Amygdala (tissue), 56 donors: Measurements from ENCODE around the gene EVL.
A peak's percentile ranks its signal among the peaks of the same experiment; 100 is the strongest.

Experiments used
- DNase-seq, 56 donors: peaks; one replicate each; lab custom pipeline; 2025; lab: John Stamatoyannopoulos, UW

The EVL gene

DNA sequence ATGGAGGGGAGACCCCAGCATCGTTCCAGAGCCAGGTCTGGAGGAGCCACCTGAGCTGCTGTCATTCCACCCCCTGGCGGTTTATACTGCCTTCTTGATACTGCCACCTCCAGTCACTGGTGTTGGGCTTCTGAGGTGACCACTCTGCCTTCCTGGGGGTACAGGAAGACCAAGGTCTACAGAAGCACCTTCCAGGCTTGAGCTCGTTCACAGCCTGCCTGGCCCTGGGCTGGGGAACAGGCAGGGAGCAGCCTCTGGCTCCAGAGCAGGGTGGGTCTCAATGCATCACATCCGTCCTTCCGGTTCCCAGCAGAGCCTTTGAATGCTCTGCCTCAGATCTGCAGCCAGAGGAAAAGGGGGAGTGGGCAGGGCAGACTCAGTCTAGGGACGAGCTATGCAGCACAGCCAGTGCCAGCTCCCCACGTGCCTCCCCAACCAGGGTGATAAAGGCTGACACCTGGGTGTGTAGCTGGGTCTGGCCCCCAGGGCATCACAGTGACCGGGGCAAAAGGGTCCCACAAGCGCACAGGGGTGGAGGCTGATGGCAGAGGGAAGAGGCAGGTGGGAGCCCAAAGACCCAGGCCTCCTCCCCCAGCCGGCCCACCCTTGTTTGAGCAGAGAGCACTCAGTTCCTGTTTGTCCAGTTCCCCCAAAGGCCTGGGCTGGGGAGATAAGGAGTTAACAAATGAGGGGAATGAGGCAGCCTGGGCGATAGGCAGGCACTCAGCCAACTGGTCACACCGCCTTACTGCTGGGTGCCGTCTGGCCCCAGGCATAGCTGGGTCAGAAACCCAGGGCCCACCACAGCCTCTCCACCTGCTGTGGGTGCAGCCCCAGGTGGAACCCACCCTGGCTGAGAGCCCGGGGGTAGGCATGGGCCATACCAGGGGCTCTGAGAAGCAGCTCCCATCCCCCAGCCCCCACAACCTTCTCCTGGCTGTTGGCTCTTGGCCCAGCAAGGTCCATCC is 77.1 kb downstream of the EVL start:
- no peak for DNase-seq

DNA sequence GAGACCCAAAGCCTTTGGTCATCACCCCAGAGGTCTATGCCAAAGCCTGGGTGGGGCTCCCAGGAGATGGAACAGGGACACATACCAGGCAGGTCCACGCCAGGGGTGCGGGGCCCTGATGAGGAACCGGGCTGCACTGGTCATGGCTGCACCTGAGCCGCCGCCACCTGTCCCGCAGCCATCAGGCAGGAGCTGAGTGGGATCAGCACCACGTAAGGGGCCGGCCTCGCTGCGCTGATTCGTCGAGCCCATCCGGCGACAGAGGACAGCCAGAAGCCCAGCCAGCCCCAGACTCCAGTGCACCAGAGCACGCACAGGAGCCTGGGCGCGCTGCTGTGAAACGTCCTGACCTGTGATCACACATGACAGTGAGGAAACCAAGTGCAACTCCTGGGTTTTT is 78.3 kb downstream of the EVL start:
- DNase-seq, result no peak

DNA sequence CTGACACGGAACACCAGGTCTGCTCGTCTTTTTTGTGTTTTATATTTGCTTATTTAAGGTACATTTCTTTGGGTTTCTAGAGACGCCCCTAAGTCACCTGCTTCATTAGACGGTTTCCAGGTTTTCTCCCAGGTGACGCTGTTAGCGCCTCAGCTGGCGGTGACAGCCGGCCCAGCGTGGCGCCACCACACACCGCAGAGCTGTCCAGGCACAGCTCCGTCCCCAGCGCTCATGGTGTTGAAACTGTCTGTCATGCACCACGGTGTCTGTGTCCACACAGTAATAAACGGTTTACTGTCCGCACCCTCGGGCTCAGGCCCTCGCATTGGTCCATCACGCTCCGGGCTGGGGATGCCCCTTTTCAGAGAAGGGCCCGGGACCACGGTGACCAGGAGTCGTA is 78.7 kb downstream of the EVL start:
- DNase-seq, result no peak

DNA sequence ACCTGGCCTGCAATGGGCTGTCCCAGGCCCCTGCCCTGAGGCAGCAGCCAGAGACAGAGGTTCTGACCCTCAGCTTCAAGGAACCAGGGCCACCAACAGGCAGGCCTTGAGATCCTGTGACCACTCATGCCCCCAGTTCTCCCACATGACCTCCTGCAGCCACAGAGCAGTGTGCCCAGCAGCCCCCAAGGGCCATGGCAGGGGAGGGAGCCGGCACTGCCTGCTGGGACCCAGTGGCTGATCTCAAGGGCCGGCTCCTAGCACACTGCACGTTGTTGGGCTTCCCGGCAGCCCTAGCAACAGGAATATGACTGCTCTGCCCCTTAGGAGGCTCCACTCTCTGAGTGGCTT is 79.4 kb downstream of the EVL start:
- DNase-seq, result no peak

DNA sequence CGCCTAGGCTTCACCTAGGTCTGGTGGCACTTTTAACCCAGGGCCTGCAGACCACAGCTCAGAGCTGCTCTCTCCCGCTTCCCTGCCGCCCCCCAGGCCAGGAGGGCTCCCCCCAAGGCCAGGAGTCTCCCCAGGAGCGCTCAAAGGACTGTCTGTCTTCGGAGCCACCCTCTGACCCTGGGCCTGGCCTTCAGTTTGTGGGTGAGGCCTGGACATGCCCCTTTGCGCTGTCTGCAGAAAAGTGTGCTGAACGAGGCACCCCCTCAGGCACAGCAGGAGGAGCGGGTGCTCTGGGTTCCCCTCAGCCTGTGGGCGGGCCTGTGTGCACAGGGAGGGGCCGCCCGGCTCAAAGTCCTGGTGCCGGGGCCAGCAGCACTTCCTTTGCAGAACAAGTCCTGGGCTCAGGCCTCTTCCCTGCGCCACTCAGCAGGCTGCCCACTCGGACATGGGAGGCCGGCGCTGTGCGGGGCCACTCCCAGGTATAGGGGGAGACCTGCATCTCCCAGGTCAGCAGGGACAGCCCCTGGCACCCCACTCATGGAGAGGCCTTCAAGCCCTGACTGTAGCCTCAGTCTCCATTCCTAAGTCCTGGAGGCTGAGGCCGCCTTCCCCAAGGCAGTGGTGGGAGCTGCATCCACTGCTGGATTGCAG is 79.9 kb downstream of the EVL start:
- no peak for DNase-seq

DNA sequence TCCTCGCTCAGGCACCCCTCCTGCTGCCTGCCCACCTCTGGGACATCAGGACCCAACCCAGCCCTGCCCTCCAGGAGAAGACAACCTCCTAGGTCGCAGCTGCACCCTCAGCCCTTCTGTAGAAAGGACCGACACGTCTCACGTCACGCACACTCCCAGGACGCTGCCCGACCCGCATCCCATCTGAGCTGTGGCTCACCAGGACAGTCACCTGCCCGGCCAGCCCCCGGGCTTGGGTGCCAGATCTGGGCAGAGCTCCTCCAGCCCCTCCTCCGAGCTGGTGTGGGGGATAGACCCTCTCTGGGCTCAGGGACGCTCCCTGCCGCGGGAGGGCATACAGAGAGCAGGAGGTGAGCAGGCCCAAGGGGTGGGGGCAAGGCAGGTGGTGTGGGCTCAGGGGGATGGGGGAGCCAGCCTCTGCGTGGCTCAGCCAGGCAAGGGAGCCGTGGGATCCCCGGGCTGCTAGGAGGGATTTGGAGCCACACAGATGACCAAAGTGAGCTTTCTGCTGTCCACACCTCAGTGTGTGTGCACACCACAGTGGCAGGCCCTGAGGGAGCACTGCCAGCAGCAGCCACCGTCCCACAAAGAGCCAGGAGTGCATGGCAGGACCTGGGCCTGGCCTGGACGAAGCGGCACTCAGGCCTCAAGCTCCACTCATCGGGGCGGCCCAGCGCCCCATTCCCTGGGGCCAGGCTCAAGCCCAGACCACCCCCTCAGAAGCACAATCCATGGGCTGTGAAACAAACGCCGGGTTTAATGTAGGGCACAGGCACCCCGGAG is 80.7 kb downstream of the EVL start:
- DNase-seq, result no peak

DNA sequence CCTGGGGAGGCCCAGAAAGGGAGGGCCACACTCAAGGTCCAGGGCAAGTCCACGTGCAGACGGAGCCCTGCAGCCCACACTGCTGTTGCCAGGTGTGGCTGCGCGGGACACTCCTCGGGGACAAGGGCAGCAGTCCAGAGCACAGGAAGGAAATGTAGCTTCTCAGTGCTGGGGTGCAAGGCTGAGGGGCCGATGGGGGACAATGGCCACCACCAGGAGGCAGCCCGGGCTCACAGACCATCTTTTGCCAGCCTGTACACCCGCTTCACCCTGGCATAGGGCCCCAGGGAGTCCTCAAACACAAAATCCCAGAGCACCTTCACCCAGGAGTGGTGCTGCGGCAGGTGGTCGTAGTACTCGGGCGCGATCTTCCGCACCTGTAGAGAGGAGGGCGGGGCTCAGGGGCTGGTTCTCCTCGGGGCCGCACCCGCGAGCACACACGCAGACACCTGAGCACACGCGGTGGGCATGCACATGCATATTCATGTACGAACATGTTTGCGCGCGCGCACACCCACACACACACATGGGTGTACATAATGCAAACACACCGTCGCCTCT is 81.4 kb downstream of the EVL start:
- DNase-seq, result no peak

DNA sequence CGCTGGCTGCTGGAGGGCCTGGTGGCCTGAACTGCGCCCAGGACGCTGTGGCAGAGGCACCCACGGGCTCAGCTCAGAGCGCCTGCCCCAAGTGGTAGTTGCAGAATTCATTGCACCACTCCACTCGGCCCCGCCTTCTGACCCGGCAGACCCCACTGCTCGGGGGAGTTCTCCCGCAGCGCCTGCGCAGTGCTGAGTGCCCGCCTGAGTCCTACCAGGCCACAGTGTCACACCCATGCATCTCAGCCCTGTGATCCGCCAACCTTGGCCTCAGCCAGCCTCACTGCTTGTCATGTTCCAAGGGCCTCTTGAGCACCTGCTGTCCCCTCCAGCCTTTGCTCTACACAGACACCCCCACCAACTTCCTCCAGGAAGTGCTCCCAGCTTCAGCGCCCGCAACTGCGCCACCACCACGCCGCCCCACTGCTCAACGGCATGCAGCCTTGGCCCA is 82.0 kb downstream of the EVL start:
- DNase-seq, result no peak

DNA sequence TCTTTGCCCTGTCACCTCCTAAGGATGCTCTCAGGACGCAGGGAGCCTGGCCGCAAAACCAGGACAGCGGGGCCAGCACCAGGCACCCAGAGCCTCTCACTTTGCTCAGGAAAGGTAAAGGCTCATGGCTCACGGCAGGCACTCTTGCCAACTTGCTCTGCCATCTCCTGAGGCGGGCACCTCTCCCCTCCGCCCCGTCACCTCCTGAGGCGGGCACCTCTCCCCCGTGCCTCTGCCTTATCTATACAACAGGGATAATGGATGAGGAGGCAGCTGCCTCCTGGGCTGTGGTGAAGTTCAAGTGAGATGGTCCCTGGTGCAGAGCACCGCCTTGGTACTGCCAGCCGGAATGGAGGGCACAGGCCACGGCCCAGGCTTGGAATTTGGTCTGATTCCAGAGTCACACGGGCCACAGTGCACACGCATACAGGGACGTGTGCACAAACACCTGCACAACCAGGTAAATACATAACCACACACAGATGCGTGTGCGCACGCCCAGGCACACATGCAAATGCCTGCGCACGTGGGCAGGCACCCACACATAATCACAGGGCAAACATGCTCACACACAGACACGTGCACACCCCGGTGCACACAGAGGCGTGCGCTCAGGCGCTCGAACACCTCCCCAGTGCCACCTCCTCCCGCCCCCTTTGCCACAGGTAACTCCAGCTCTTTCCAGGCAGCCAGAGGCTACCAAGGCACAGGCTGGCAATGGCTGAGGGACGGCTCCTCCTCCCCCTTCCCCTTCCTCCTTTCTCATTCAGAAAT is 82.7 kb downstream of the EVL start:
- DNase-seq, result no peak

DNA sequence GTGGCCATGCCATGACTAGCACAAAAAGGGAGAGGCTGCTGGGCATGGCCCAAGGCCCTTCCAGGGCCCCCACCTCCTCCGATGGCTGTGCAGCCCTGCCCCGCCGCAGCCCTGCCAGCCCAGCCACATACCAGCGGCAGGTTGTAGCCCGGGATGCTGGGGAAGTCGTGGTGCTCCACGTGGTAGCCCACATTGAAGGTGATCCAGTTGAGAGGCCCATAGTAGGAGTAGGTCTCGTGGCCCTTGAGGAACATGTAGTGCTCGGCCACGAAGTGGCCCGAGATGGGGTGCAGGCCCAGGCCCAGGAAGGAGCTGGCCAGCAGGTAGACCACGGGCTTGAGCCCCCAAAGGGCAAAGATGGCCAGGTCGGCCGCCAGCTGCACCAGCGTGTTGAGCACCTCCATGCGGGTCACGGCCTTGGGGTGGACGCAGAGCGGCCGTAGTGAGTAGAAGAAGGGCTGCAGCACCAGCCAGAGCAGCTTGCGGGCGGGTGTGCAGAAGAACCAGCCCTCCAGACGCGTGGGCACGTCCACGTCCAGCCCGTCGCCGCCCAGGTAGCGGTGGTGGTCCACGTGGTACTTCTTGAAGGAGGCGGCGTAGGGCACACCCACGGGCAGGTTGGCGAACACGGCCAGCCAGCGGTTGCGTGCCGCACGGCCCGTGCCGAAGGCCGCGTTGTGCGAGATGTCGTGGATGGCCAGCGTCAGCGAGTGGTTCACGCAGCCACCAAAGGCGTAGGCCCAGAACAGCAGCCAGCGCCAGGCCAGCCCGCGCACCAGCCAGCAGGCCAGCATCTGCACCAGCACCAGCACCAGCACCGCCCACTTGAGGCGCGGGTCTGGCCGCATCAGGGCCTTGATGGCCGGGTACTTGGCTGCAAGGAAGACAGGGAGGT is 83.9 kb downstream of the EVL start:
- no peak for DNase-seq

DNA sequence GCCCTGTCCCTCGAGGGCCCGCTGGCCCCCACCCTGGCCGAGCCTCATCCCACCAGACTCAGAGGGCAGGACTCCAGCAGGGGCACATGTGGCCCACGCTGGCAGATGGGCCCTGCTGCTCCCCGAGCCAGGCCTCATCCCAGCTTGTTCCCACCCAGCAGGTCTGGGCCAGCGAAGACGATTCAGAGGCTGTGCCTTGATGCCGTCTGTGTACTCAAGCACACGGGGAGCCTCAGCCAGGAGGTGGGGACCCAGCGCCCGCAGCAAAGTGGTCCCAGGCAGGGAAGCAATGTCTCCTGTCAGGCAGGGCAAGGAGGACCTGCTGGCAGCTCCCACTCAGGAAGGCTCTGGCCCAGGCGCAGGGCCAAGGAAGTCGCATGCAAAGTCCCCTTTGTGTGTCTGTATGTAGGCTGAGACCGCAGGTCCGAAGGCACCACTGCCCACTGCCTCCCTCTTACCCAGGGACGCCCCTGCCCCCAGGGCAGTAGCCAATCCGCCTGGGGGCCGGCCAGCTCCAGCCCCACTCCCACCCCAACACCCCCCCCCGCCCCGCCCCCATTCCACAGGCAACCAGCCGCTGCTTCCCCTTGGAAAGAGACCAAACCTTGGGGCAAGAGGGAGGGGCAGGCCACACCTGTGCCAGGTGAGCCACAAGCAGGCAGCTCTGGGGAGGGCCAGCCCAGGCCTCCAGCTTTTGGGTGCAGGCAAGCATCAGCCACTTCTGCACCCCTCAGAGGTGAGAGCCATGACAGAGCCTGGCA is 84.8 kb downstream of the EVL start:
- no peak for DNase-seq

DNA sequence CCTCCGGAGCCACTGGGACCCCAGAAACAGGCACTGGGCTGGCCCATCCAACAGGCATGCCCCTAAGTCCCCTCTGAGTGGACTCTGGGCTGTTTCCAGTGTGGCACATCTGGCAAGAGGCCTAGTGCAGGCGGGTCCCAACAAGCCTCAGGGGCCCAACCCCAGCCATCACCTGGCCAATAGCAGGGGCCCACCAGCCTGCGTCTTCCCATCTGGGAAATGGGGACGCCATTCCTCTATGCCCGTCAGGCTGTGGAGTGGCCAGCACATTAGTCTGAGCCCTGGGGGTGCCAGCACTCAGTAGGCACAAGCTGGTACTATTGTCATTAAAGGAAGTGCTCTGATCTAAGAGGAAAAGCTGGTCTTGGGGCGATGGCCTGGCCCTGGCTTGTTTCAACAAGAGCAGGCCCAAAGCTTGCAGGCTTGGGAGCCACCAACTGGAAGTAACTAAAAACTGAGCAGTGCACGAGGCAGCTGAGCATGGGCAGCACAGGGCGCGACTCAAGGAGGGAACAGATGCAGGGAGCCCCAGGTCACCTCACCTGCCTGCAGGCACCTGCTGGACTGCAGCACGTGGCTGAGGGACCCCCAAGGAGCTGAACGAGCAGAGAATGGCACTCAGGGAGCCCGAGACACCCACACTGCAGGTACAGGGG is 85.8 kb downstream of the EVL start:
- peak in 1 of 56 donors; percentile 37 for DNase-seq

DNA sequence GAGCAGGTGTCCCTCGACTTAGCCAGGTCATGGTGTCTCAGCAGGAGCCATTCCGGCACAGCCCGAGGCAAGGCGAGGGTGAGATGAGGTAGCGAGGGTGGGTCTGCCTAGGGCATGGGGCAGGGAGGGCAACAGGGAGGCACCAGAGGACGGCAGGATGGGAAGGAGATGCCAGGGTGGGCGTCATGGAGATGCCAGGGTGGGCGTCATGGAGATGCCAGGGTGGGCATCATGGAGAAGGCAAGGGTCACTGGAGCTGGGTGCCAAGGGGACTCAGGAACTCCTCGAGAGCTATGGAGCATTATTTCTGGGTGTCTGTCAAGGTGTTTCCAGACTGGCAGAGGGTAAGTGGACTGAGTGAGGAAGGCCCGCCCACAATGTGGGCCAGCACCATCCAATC is 86.9 kb downstream of the EVL start:
- DNase-seq, result no peak

DNA sequence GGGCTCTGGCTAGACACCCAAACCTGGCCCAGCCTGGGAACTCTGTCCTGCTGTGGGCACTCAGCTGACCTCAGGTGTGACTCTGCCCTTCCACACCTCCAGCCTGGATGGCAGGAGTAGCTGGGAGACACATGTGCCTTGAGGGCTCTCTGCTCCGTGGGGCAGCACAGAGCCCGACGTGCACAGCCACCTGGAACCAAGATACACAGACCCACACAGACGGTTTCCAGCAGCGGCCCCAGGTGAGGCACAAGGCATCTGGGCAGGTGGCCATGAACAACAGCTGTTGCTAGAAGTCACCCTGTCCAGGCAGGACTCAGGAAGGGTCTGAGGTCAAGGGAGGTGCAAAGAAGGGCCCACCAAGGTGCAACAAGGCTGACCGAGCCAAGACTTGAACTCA is 88.3 kb downstream of the EVL start:
- DNase-seq, result no peak

DNA sequence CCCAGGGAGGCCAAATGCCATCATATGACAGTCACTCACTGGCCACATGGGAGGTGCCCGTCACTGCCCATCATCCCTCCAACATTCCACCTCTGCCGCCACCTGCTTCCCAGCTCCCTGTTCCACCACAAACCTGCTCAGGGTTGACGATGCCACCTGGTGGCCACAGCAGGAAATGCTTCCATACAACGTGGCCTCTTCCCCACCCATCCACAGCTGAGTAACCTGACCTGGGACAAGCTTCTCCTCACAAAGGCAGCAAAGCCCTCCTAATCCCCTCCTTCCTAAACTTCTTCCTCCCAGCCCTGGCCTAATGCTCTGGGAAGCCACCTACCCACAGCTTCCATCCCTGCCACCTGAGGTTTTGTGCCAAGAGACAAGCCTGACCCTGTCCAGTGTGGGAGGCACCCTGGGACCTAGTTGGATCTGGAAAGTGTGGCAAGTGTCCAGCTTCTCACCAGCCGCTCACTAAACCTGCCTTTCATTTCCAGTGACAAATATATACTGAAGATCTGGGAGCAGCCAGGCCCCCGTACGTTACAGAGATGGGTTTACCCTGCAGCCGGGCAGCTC is 89.9 kb downstream of the EVL start:
- peak in 1 of 56 donors; percentile 14 for DNase-seq

DNA sequence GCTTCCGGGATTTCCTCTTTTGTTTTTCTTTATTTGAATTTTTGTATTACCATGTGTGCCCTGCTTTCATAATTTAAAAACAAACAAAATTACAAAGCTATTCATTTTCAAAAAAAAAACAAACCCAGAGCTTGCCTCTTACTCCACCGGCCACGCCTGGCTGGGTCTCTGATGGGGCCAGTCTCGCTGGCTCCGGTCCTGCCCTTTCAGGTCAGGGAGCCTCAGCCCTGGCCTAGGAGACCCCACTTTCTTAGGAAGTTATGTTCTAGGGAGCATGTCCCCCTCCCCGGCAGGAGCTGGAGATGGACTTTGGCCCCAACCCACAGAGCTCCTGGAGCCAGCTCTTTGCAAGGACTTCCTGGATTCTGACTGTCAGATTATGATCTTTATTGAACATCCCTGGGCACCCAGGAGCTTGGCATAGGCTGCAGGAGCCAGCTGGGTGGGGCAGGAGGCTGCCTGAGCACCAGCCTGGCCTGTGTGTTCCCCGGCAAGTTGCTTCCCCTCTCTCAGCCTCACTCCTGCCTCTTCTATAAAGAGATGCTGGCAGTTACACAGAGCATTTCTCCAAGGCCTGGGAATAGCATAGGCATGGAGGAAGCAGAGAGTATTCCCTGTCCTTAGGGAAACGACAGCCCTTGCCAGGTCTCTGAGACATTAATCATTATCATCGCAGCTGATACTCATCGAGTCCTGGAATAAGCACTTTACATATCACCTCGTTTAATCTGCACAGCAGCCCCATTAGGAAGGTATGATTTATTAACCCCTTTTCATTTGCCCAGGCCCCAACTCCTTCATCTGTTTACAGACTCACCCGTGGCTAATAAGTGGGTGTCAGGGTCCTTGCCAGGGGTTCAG is 90.8 kb downstream of the EVL start:
- no peak for DNase-seq
